Cardiac muscle cell (in vitro differentiated cells and primary cell): ENCODE measurements around the gene CSNK1D. TPM values are rescaled to one million over a fixed set of nuclear protein-coding genes. Genes with fewer than 3 reads are reported as not detected.
A peak's percentile ranks its signal among the peaks of the same experiment; 100 is the strongest.

Experiments used
- DNase-seq, 2 donors: peaks; one replicate each; pipeline versions ENCODE4 v3.0.0 to v3.0.0-alpha.2; 2010 to 2017; ENCODE audit warnings: low read depth in 1 of 2, low spot score in 1 of 2
- H3K27ac ChIP-seq: fragments of 200-600 bp; sonication (generic); 2 replicates; pipeline ENCODE4 v1.5.1; 2016
- H3K27me3 ChIP-seq: fragments of 200-600 bp; sonication (generic); 2 replicates; pipeline ENCODE4 v1.6.0; 2016; ENCODE audit warnings: control low read depth
- H3K36me3 ChIP-seq: fragments of 200-600 bp; sonication (generic); 2 replicates; pipeline ENCODE4 v1.5.1; 2016; ENCODE audit warnings: control low read depth
- H3K4me1 ChIP-seq: fragments of 200-600 bp; sonication (generic); 2 replicates; pipeline ENCODE4 v1.8.1; 2017; ENCODE audit warnings: low read depth, mild to moderate bottlenecking, mixed run types
- H3K4me3 ChIP-seq: fragments of 200-600 bp; sonication (generic); 2 replicates; pipeline ENCODE4 v1.5.1; 2016; ENCODE audit warnings: mild to moderate bottlenecking
- H3K9me3 ChIP-seq: fragments of 200-600 bp; sonication (generic); 2 replicates; pipeline ENCODE4 v1.5.1; 2017; ENCODE audit warnings: low read depth, mild to moderate bottlenecking, control low read depth
- CTCF ChIP-seq: IDR thresholded peaks from 2 replicates; pipeline ENCODE4 v1.5.1; 2012; ENCODE audit warnings: low read depth, mild to moderate bottlenecking, low read length
- polyA plus RNA-seq: library from polyadenylated mRNA; unstranded; fragments of >200 nt; fragmentation: Nextera tagmentation; extraction: Ambion mirVana; gene quantifications from 2 replicates; pipeline ENCODE4 v1.2.1, GENCODE V29; 2016
- total RNA-seq: library from RNA; depleted of rRNA; stranded (reverse); fragments of >200 nt; gene quantifications from 2 replicates; pipeline ENCODE4 v1.2.3, GENCODE V29; 2016

The CSNK1D gene
- total and polyA plus RNA-seq, 2 experiments from 2014 or later: 53.1 to 106 TPM

GRCh38 chr17:82200135-82200534, 73.4 kb downstream of the CSNK1D start:
- DNase-seq: no peak
- no peak for TF ChIP-seq CTCF
- H3K4me3 ChIP-seq: no peak overlapping the region

GRCh38 chr17:82199496-82199895, 74.0 kb downstream of the CSNK1D start:
- peaks cover 10% of the 10 kb centered on the region for H3K36me3 ChIP-seq
- DNase-seq: no peak
- no peaks in the 10 kb centered on the region for H3K27me3 ChIP-seq
- H3K27ac ChIP-seq: no peak overlapping the region
- no peak overlapping the region for H3K4me3 ChIP-seq
- no peaks in the 10 kb centered on the region for H3K9me3 ChIP-seq
- no peaks in the 10 kb centered on the region for H3K4me1 ChIP-seq
- TF ChIP-seq CTCF: no peak

More at GRCh38 chr17:82200135-82200534, 73.4 kb downstream of the CSNK1D start:
- Histone ChIP-seq H3K27me3 (no peaks in the 10 kb centered on the region), H3K4me1 (no peaks in the 10 kb centered on the region), H3K9me3 (no peaks in the 10 kb centered on the region), H3K36me3 (peaks cover 10% of the 10 kb centered on the region), H3K27ac (no peak overlapping the region)

- no peak for DNase-seq
- Histone ChIP-seq H3K27me3 (no peaks in the 10 kb centered on the region), H3K9me3 (no peaks in the 10 kb centered on the region), H3K4me3 (no peak overlapping the region), H3K36me3 (peaks cover 19% of the 10 kb centered on the region), H3K4me1 (no peaks in the 10 kb centered on the region), H3K27ac (no peak overlapping the region)
- no peak for TF ChIP-seq CTCF
Measured at GRCh38 chr17:82198092-82198491, 75.4 kb downstream of the CSNK1D start.

GRCh38 chr17:82195675-82196672, 77.5 kb downstream of the CSNK1D start:
- Histone ChIP-seq H3K27ac (no peak overlapping the region), H3K36me3 (peaks cover 28% of the 10 kb centered on the region), H3K4me1 (no peaks in the 10 kb centered on the region), H3K4me3 (no peak overlapping the region), H3K9me3 (no peaks in the 10 kb centered on the region), H3K27me3 (no peaks in the 10 kb centered on the region)
- peak in 1 of 2 donors; percentile 55 for DNase-seq
- TF ChIP-seq CTCF: no peak

- Histone ChIP-seq H3K4me3 (no peak overlapping the region), H3K27ac (no peak overlapping the region), H3K36me3 (peaks cover 28% of the 10 kb centered on the region), H3K4me1 (no peaks in the 10 kb centered on the region), H3K27me3 (no peaks in the 10 kb centered on the region), H3K9me3 (no peaks in the 10 kb centered on the region)
- DNase-seq: no peak
- no peak for TF ChIP-seq CTCF
Measured at GRCh38 chr17:82194765-82195164, 78.7 kb downstream of the CSNK1D start.
